Gastrocnemius medialis (tissue), 4 donors: ENCODE results near the gene ZDHHC14.

Source experiments
- CTCF ChIP-seq, 5 experiments: fragments of 450-650 bp in 3 of 5; fragments of 200-600 bp in 2 of 5; sonication (generic) in 2 of 5; IDR thresholded peaks in 4 of 5; conservative IDR thresholded peaks in 1 of 5; 1 replicate in 4 of 5; 2 replicates in 1 of 5; pipeline ENCODE4 v1.5.1; 2016 to 2019; ENCODE audit warnings: antibody characterized with exemption in 5 of 5, mild to moderate bottlenecking in 3 of 5, moderate library complexity in 3 of 5
- POLR2A ChIP-seq, 2 donors: fragments of 450-650 bp; IDR thresholded peaks; one replicate each; pipeline ENCODE4 v1.6.1; 2017; ENCODE audit warnings: antibody characterized with exemption in 2 of 2, mild to moderate bottlenecking in 2 of 2, moderate library complexity in 2 of 2

- TF ChIP-seq POLR2A (IDR thresholded peaks at IDR 0.05) (no peak), CTCF (IDR thresholded peaks at IDR 0.05 in 4 of 5, conservative IDR thresholded peaks at IDR 0.05 in 1 of 5) (no peak)
These were observed 278.7 kb downstream of the ZDHHC14 start for GRCh38 chr6:157659536-157660271.
